Iris pigment epithelial cell (primary cell): ENCODE measurements around the gene KIAA0513.

ENCODE experiments used
- DNase-seq: peaks from one replicate; pipeline ENCODE4 v3.0.0-alpha.2; 2011; ENCODE audit warnings: low read depth

KIAA0513 gene, protein sequence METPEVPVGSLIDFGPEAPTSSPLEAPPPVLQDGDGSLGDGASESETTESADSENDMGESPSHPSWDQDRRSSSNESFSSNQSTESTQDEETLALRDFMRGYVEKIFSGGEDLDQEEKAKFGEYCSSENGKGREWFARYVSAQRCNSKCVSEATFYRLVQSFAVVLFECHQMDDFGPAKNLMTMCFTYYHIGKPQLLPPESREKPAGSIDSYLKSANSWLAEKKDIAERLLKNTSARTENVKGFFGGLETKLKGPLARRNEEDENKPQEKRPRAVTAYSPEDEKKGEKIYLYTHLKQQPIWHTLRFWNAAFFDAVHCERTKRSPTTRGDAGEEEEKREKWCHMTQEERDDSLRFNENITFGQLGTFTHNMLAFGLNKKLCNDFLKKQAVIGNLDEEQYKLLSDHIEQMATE

GRCh38 chr16:85027349-85027957 is at the start of gene KIAA0513:
KIAA0513 (plus strand) TSS chr16:85027795; CDS start chr16:85067072, 39,277 bp downstream.
- peak; percentile 87 for DNase-seq

- DNase-seq: peak; percentile 31
Measured at GRCh38 chr16:84979516-84979915, 48.1 kb upstream of the KIAA0513 start.

- DNase-seq: no peak
Measured at GRCh38 chr16:84982434-84982833, 45.2 kb upstream of the KIAA0513 start.

- peak; percentile 86 for DNase-seq
Measured at GRCh38 chr16:84985079-84986065, 42.2 kb upstream of the KIAA0513 start.

DNA sequence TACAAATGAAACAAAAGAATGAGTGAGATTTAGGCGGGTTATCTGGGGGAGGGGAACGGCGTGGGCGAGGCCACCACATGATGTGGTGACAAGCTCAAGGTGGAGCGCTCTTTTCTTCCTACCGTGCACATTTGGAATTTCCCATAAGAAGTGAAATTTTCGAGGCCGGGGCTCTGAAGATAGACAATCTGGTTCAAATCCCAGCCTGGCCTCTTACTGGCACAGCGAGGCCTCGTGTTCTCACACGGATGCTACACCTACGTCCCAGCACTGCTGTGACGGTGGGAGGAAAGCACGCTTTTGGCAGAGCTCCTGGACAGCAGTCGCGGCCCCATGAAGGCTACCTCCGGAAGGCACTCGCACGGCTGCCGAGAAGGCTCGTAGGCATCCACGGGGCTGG is 41.5 kb upstream of the KIAA0513 start:
- DNase-seq: no peak

DNA sequence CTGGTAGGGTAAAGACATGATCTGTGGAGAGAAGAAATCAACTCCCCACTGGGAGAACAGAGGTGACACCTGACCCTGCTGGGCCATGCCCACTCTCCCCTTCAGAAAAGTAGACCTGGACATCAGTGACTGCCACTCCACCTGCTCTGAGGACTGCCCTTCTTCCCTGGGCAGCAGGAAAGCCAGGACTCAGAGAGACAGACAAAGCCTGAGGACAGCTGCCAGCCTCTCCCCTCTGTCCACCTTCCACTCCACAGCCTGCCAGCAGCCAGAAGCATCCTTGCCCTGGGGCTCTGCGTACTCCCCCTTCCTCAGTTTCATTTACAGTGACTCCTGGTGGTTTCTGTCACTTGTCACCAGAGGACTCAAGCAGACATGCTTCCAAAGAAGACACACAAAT is 40.7 kb upstream of the KIAA0513 start:
- no peak for DNase-seq

DNA sequence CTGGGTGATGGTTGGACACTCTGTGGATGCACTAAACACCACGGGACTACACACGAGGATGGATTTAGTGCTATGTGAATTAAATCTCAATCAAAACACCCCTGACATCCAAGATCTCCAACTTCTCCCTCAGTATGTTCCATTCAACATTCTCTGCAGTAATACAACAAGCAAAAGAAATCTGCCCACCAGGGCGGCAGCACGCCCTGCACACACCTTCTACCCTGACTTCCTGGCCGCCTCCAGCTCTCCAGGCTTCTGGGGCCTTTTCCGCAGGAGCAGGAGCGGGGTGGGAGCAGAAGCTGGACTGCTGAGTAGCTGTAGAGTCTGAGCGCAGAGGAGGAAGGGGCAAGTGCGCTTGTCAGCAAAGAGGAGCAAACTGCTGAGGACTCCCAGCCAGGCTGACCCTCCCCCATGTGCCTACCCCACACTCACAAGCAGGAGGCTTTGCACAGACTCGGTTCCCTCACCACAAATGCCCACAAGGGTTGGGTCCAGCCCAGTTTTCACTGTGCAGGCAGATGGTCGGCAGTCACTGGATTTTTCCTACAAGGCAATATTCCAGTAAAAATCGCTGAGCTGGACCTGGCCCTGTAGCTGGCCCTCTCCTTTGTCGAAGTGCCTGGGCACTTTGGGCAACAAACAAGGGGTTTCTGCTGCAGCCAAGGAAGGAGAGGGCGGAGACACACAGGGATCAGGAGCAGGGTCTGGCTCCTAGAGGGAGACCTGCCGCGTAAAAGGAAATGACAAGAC is 39.1 kb upstream of the KIAA0513 start:
- no peak for DNase-seq

DNA sequence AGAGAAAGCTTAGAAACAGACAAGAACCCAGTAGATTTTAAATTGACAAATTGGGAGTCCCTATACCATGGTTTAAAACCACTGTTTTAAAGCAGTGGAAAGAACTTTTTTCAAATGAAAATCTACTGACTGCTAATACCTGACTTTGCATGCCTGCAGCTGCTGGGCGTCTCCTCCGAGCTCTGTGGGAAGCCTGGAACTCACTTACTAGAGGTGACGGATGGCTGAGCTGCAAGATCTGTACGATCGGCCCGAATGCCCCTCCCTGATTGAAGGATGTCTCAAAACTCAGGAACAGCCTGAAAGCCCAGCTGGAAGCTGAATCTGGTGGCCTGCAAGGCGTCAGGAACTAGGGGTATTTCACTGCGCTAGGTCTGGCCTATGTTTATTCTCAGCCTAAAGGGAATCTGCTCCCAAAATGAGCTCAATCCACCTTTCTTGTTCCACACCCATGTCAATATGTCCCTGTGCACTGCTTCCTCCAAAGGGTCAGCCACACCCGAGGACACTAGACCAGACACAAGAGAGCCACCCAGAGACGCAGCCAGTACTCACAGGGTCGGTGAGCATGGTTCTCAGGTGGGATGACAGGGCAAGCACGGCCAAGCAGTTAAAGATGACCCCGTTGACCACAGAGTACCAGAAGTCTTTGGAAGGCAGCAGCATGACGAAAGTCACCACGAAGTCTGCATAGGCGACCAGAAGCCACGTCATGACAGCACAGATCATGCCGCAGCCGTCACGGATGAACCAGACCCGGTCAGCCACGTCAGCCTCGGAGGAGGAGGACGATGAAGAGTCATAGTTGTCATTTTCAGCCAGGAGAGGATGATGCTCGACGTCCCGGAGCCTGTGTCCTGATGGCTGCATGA is 37.6 kb upstream of the KIAA0513 start:
- no peak for DNase-seq

DNA sequence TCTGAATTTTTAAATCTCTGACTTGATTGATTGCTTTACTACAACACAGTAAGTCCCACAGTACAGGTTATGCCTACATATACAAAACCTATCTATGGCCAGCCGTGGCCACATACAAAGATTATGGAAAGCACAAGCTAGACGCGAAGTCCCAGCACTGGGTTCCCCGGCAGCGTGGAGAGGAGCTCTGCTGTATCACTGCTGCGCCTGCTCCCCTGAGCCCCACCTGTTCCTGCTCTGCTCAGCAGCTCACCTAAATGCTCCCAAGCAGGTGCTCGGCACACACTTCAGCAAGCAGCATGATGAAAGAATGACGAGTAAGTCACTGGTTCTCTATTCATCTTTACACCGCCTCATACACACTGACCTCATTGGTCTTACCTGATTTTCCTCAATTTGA is 36.8 kb upstream of the KIAA0513 start:
- DNase-seq: no peak

GRCh38 chr16:84992717-84993075 is 34.9 kb upstream of the KIAA0513 start:
- peak; percentile 57 for DNase-seq

- DNase-seq: no peak
Measured at GRCh38 chr16:84993926-84994325, 33.7 kb upstream of the KIAA0513 start.

- no peak for DNase-seq
Measured at GRCh38 chr16:84995663-84996062, 31.9 kb upstream of the KIAA0513 start.

DNA sequence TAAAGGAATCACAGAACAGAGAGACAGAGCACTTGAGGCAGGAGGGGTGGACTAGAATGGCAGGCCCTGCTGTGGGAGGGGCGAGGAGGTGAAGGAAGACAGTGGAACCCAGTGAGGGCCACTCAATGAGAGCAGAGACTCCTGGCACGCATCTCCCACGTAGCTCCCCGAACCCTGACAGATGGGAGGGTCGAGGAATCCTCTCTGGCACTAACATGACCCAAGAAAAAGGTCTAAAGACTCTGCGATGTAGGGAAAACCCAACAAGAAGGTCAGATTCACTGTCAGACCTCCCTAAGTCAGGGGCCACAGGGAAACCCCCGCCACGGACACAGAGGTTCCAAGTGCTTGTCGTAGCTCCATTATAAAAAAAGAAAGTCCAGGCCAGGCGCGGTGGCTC is 31.2 kb upstream of the KIAA0513 start:
- DNase-seq: no peak

DNA sequence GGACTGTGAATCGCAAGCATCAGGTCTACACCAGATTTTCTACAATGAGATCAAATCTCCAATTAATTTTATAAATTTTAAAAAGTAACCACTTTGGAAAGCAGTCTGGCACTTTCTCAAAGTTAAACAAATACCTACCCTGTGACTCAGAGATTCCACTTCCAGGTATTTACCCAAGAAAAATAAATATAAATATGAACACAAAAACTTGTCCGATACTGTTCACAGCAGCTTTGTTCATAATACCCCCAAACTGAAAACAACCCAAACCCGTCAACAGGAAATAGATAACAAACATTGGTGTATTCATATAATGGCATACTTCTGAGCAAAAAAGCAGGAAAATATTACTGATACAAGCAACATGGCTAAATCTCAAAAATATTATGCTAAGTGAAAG is 28.4 kb upstream of the KIAA0513 start:
- DNase-seq: peak; percentile 48

GRCh38 chr16:84999857-85000480 is 27.6 kb upstream of the KIAA0513 start:
- no peak for DNase-seq

DNA sequence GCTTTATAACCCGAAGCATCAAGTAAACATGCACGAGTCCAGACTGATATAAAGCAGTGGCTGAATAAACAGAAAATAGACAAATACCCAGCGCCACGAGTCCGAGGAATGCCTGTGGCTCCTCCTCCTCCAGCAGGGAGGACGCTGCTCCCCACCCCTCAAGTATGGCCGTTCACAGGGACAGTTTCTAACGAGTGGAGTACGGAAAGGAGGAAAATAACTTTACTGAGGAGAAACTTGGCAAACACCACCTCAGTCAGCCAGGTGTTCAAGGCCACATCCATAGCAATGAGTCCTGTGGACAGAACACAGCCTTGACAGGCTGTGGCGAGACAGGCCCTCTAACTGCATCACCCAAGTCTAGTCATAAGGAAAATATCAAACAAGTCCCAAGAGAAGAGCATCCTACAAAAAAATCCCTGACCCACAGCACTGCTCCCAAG is 25.5 kb upstream of the KIAA0513 start:
- no peak for DNase-seq

- DNase-seq: no peak
Measured at GRCh38 chr16:85002608-85003007, 25.0 kb upstream of the KIAA0513 start.

DNA sequence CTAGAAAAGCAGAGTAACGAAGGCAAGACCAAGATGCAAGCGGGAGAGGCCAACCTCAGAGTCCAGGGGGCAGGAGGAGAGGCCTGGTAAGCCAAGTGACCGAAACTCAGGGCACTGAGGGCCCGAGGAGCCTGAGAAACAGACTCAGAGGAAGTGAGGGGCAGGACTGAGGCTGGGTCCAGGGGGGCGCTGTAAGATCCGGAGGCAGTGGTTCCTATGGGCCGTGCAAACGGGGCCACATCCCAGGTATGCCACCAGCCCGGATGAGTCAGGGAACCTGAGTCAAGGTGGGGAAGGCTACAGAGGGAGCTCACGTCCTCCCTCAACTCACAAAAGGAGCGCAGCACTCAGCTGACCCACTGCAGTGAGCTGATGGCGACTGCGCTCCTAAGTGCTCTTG is 24.5 kb upstream of the KIAA0513 start:
- no peak for DNase-seq

- no peak for DNase-seq
Measured at GRCh38 chr16:85003725-85004586, 23.6 kb upstream of the KIAA0513 start.
